Measurements from ENCODE around the gene LRRC25. TPM values are rescaled to one million over a fixed set of nuclear protein-coding genes. Genes with fewer than 3 reads are reported as not detected.

The LRRC25 gene
- total RNA-seq, 1 donor from 2014 or later, result not detected

DNA sequence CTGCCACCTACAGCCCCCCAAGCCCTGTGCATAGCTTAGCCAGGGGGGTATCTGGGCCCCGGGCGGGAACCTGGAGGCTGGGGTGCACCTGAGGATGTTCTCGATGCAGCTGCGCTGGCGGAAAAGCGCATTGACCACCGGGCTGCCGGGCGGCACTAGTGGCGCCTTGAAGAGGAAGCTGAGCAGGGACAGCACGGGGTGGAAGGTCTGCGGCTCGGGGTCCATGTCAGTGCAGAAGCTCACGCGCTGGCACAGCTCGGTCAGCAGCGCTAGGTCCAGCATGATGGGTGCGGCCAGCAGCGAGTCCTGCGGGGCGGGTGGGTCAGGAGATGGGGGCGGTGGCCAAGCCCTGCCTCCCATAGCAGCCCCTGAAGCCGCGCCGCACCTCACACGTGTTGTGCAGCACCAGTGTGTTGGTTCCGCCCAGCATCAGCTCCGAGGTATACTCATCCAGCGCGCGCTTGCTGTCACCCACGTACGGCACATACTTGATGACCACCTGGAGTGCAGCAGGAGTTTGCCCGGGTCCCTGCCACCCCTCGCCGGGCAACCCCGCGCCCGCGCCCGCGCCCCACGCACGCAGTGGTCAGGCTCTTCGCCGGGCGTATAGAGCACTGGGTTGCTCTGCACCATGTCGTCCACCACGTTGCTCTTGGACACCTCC, 37.9 kb upstream of the LRRC25 start:
- Mint-ChIP-seq H3K36me3 (ENCODE audit: low read depth, unreplicated experiment) (no peaks in the 10 kb centered on the region), H3K27ac (ENCODE audit: unreplicated experiment) (no peak overlapping the region), H3K27me3 (ENCODE audit: unreplicated experiment) (peaks cover 18% of the 10 kb centered on the region), H3K4me3 (ENCODE audit: unreplicated experiment) (no peak overlapping the region), H3K9me3 (ENCODE audit: unreplicated experiment) (no peaks in the 10 kb centered on the region), H3K4me1 (ENCODE audit: unreplicated experiment) (peaks cover 13% of the 10 kb centered on the region)
- no peak for DNase-seq (ENCODE audit: low spot score)
- TF ChIP-seq, protein P1, sequence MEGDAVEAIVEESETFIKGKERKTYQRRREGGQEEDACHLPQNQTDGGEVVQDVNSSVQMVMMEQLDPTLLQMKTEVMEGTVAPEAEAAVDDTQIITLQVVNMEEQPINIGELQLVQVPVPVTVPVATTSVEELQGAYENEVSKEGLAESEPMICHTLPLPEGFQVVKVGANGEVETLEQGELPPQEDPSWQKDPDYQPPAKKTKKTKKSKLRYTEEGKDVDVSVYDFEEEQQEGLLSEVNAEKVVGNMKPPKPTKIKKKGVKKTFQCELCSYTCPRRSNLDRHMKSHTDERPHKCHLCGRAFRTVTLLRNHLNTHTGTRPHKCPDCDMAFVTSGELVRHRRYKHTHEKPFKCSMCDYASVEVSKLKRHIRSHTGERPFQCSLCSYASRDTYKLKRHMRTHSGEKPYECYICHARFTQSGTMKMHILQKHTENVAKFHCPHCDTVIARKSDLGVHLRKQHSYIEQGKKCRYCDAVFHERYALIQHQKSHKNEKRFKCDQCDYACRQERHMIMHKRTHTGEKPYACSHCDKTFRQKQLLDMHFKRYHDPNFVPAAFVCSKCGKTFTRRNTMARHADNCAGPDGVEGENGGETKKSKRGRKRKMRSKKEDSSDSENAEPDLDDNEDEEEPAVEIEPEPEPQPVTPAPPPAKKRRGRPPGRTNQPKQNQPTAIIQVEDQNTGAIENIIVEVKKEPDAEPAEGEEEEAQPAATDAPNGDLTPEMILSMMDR (IDR thresholded peaks at IDR 0.05; ENCODE audit: unreplicated experiment), result no peak

DNA sequence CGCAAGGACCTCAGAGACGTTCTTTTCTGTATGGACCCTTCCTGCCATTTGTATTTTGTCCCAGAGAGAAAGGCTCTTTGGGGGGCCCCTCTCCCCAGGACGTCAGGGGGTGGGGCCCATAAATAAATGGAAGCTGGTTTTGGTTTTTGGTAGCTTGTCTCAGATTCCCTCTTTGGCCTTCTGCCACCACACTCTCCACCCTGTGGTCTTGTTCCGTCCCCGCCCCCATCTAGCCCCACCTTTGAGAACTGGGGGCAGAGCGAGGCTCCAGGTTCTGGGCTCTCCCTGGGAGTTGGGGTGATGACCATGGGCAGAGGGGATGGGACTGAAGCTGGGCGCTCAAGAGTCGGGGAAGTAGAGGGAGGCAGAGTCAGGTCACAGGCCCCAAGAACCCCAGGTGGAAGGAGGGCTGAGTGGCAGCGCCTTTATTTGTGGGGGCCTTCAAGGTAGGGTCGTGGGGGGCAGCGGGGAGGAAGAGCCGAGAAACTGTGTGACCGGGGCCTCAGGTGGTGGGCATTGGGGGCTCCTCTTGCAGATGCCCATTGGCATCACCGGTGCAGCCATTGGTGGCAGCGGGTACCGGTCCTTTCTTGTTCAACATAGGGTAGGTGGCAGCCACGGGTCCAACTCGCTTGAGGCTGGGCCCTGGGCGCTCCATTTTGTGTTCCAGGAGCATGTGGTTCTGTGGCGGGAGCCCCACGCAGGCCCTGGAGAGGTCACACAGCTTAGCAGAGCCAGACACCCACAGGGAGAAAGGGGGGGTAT, 37.2 kb upstream of the LRRC25 start:
- Mint-ChIP-seq H3K9me3 (ENCODE audit: unreplicated experiment) (no peaks in the 10 kb centered on the region), H3K27me3 (ENCODE audit: unreplicated experiment) (peaks cover 18% of the 10 kb centered on the region), H3K4me1 (ENCODE audit: unreplicated experiment) (peaks cover 11% of the 10 kb centered on the region), H3K4me3 (ENCODE audit: unreplicated experiment) (peak overlapping the region; percentile 29), H3K27ac (ENCODE audit: unreplicated experiment) (no peak overlapping the region), H3K36me3 (ENCODE audit: low read depth, unreplicated experiment) (no peaks in the 10 kb centered on the region)
- no peak for DNase-seq (ENCODE audit: low spot score)
- TF ChIP-seq, protein P1 (IDR thresholded peaks at IDR 0.05; ENCODE audit: unreplicated experiment), result no peak

DNA sequence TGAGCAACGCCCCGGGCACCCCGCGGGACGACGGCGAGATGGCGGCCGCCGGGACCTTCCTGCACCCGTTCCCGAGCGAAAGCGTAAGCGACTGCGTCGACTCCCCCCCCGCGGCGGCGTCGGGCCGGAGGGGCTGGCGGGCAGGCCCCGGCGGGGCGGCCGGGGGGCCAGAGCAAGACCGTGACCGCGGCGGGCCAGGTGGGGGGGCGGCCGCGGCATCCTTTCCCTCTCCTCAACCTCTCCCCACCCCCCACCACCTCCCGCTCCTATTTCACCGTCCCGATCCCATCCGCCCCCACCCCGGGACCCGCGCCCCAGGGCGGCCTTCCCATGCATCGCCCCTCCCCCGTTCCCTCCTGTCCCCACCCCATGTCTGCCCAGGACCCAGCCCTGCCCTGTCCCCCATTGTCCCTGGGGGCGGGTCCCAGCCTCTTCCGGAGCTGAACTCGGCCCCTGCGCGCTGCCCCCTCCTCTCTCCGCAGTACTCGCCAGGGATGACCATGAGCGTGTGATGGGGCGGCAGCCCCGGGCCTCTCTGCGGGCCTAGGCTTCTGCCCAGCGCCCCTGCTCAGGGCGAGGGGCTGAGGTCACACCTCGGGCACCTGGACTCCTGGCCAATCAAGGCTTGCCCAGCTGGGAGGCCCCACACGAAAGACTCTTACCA, 36.4 kb upstream of the LRRC25 start:
- H3K27me3 Mint-ChIP-seq (ENCODE audit: unreplicated experiment), result peaks cover 18% of the 10 kb centered on the region
- H3K36me3 Mint-ChIP-seq (ENCODE audit: low read depth, unreplicated experiment), result no peaks in the 10 kb centered on the region
- peaks cover 4% of the 10 kb centered on the region for H3K4me1 Mint-ChIP-seq (ENCODE audit: unreplicated experiment)
- H3K9me3 Mint-ChIP-seq (ENCODE audit: unreplicated experiment), result no peaks in the 10 kb centered on the region
- TF ChIP-seq, protein P1 (IDR thresholded peaks at IDR 0.05; ENCODE audit: unreplicated experiment), result no peak
- peak overlapping the region; percentile 29 for H3K4me3 Mint-ChIP-seq (ENCODE audit: unreplicated experiment)
- no peak for DNase-seq (ENCODE audit: low spot score)
- H3K27ac Mint-ChIP-seq (ENCODE audit: unreplicated experiment), result no peak overlapping the region

DNA sequence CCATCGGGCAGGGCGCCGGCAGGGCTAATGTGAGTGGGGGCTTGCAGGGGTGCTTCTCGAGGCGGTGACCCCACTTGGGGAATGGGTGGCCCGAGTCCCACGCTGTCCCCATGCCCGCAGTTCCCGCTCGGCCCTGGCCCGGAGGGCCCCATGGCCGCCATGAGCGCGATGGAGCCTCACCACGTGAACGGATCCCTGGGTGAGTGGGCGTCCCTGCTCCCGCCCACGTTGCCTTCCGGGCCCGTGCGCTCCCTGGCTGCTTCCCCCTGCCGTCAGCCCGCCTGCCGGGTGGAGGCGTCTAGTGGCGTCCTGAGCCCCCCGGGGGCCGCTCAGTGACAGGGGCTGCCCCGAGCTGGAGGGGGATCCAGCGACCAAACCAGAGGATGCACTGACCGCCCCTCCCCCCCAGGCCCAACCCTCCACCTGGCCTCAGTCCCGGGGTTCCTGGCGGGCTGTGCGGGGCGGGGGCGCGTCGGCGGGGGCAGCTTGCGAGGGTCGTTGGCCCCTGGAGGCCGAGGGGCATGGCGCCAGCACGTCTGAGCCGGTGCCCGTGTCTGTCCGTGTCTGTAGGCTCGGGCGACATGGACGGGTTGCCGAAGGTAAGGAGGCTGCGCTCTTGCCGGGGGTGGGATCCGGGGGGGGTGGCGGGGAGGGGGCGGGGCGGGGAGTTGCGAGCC, 35.7 kb upstream of the LRRC25 start:
- Mint-ChIP-seq H3K4me1 (ENCODE audit: unreplicated experiment) (peaks cover 3% of the 10 kb centered on the region), H3K4me3 (ENCODE audit: unreplicated experiment) (no peak overlapping the region), H3K36me3 (ENCODE audit: low read depth, unreplicated experiment) (no peaks in the 10 kb centered on the region), H3K27ac (ENCODE audit: unreplicated experiment) (no peak overlapping the region), H3K27me3 (ENCODE audit: unreplicated experiment) (peaks cover 20% of the 10 kb centered on the region), H3K9me3 (ENCODE audit: unreplicated experiment) (no peaks in the 10 kb centered on the region)
- TF ChIP-seq, protein P1 (IDR thresholded peaks at IDR 0.05; ENCODE audit: unreplicated experiment), result no peak
- DNase-seq (ENCODE audit: low spot score), result no peak
